Smooth muscle cell (in vitro differentiated cells): ENCODE measurements around the gene MESP1. TPM values are rescaled to one million over a fixed set of nuclear protein-coding genes. Genes with fewer than 3 reads are reported as not detected.

Experiments
- DNase-seq: peaks from one replicate; lab custom pipeline; 2025; ENCODE audit not compliant: unreplicated experiment; lab: John Stamatoyannopoulos, UW
- H2AFZ ChIP-seq: fragments of 200-600 bp; sonication (generic); 2 replicates; pipeline ENCODE4 v1.6.0; 2016; ENCODE audit warnings: antibody characterized with exemption, low read depth, mild to moderate bottlenecking
- H3F3A ChIP-seq: fragments of 200-600 bp; sonication (generic); 2 replicates; pipeline ENCODE4 v1.6.0; 2017; ENCODE audit warnings: antibody characterized with exemption, low read depth
- H3K27ac ChIP-seq: fragments of 200-600 bp; sonication (generic); 2 replicates; pipeline ENCODE4 v1.5.1; 2016; ENCODE audit warnings: low read depth, mild to moderate bottlenecking
- H3K27me3 ChIP-seq: fragments of 200-600 bp; sonication (generic); 2 replicates; pipeline ENCODE4 v1.6.1; 2016; ENCODE audit warnings: low read depth, mild to moderate bottlenecking
- H3K36me3 ChIP-seq: fragments of 200-600 bp; sonication (generic); 2 replicates; pipeline ENCODE4 v1.5.1; 2016; ENCODE audit warnings: low read depth
- H3K4me1 ChIP-seq: fragments of 200-600 bp; sonication (generic); 2 replicates; pipeline ENCODE4 v1.5.1; 2016; ENCODE audit warnings: low read depth
- H3K4me2 ChIP-seq: fragments of 200-600 bp; sonication (generic); 2 replicates; pipeline ENCODE4 v1.6.0; 2016; ENCODE audit warnings: mild to moderate bottlenecking
- H3K4me3 ChIP-seq: fragments of 200-600 bp; sonication (generic); 2 replicates; pipeline ENCODE4 v1.5.1; 2016; ENCODE audit warnings: mild to moderate bottlenecking
- H3K79me2 ChIP-seq: fragments of 200-600 bp; sonication (generic); 2 replicates; pipeline ENCODE4 v1.6.0; 2016; ENCODE audit warnings: low read depth, mild to moderate bottlenecking
- H3K9ac ChIP-seq: fragments of 200-600 bp; sonication (generic); 2 replicates; pipeline ENCODE4 v1.6.0; 2016; ENCODE audit warnings: low read depth
- H3K9me3 ChIP-seq: fragments of 200-600 bp; sonication (generic); replicated peaks from 2 replicates; pipeline ENCODE4 v1.5.1; 2016; ENCODE audit warnings: low read depth
- H4K20me1 ChIP-seq: fragments of 200-600 bp; sonication (generic); 2 replicates; pipeline ENCODE4 v1.6.0; 2016; ENCODE audit warnings: low read depth
- CTCF ChIP-seq: fragments of 200-600 bp; sonication (generic); IDR thresholded peaks from 2 replicates; pipeline ENCODE4 v1.5.1; 2017; ENCODE audit warnings: borderline replicate concordance, mild to moderate bottlenecking, antibody characterized with exemption; ENCODE audit not compliant: insufficient read depth, poor library complexity, severe bottlenecking
- WGBS: methylation state at CpG from one replicate; pipeline ENCODE4 v1.1.7; 2016; ENCODE audit warnings: low lambda C conversion rate; 5-methylcytosine and 5-hydroxymethylcytosine counted together
- polyA plus RNA-seq: library from polyadenylated mRNA; unstranded; fragments of >200 nt; fragmentation: Nextera tagmentation; extraction: Ambion mirVana; gene quantifications from 2 replicates; pipeline ENCODE4 v1.2.1, GENCODE V29; 2016
- total RNA-seq: library from RNA; depleted of rRNA; stranded (reverse); fragments of >200 nt; gene quantifications from 2 replicates; pipeline ENCODE4 v1.2.3, GENCODE V29; 2014

MESP1 gene
- total and polyA plus RNA-seq, 2 experiments from 2014 or later = 0.67 TPM; not detected in 1

- Histone ChIP-seq H3K27me3 (no peaks in the 10 kb centered on the region), H3K79me2 (no peaks in the 10 kb centered on the region), H3F3A (peaks cover 9% of the 10 kb centered on the region), H3K4me2 (no peak overlapping the region), H3K27ac (peak overlapping the region; percentile 86), H3K9ac (no peak overlapping the region), H4K20me1 (no peaks in the 10 kb centered on the region), H3K4me1 (peaks cover 6% of the 10 kb centered on the region), H3K36me3 (no peaks in the 10 kb centered on the region), H3K4me3 (no peak overlapping the region), H2AFZ (no peak overlapping the region), H3K9me3 (no peaks in the 10 kb centered on the region)
- DNase-seq = no peak
- TF ChIP-seq CTCF = no peak
- 80% methylated on average over 6 of the region's 6 CpGs for WGBS
Observed at GRCh38 chr15:89781055-89781454, 30.0 kb upstream of the MESP1 start.

- DNase-seq = no peak
- no peaks in the 10 kb centered on the region for H4K20me1 ChIP-seq
- TF ChIP-seq CTCF = no peak
- H3K9me3 ChIP-seq = no peaks in the 10 kb centered on the region
- H3K36me3 ChIP-seq = no peaks in the 10 kb centered on the region
- no peak overlapping the region for H3K4me3 ChIP-seq
- H3K9ac ChIP-seq = no peak overlapping the region
- H3K4me2 ChIP-seq = no peak overlapping the region
- H3K27ac ChIP-seq = no peak overlapping the region
- no peaks in the 10 kb centered on the region for H3K79me2 ChIP-seq
- 90% methylated on average over 6 of the region's 6 CpGs for WGBS
- H3K4me1 ChIP-seq = peaks cover 8% of the 10 kb centered on the region
- no peak overlapping the region for H2AFZ ChIP-seq
- peaks cover 9% of the 10 kb centered on the region for H3F3A ChIP-seq
- H3K27me3 ChIP-seq = no peaks in the 10 kb centered on the region
Observed at GRCh38 chr15:89780601-89781000, 29.6 kb upstream of the MESP1 start.

GRCh38 chr15:89778861-89779260, 27.8 kb upstream of the MESP1 start:
- Histone ChIP-seq H3K36me3 (no peaks in the 10 kb centered on the region), H3K27ac (no peak overlapping the region), H3K4me1 (peaks cover 8% of the 10 kb centered on the region), H3K4me2 (no peak overlapping the region), H4K20me1 (no peaks in the 10 kb centered on the region), H3K4me3 (no peak overlapping the region), H3K9ac (no peak overlapping the region), H2AFZ (no peak overlapping the region), H3K27me3 (no peaks in the 10 kb centered on the region), H3K9me3 (no peaks in the 10 kb centered on the region), H3K79me2 (no peaks in the 10 kb centered on the region), H3F3A (peaks cover 9% of the 10 kb centered on the region)
- TF ChIP-seq CTCF = no peak
- no peak for DNase-seq
- WGBS = 73% methylated on average over 4 of the region's 4 CpGs

- no peak overlapping the region for H3K27ac ChIP-seq
- H3K79me2 ChIP-seq = no peaks in the 10 kb centered on the region
- H3K36me3 ChIP-seq = no peaks in the 10 kb centered on the region
- no peak overlapping the region for H3K4me3 ChIP-seq
- DNase-seq = no peak
- peaks cover 8% of the 10 kb centered on the region for H3K4me1 ChIP-seq
- WGBS = 92% methylated on average over 10 of the region's 10 CpGs
- TF ChIP-seq CTCF = no peak
- H4K20me1 ChIP-seq = no peaks in the 10 kb centered on the region
- no peak overlapping the region for H3K4me2 ChIP-seq
- H3F3A ChIP-seq = peaks cover 9% of the 10 kb centered on the region
- H3K27me3 ChIP-seq = no peaks in the 10 kb centered on the region
- H3K9ac ChIP-seq = no peak overlapping the region
- no peaks in the 10 kb centered on the region for H3K9me3 ChIP-seq
- H2AFZ ChIP-seq = no peak overlapping the region
Observed at GRCh38 chr15:89777782-89778380, 26.8 kb upstream of the MESP1 start.
